Activated T-helper 9 cell treated with anti-CD3 and anti-CD28 coated beads, Interleukin-2, amount 50 U/mL, for 16 hours (primary cell): ENCODE results near the gene AP1B1.
"Not testable (repeated sequence)": the region's sequence is repeated elsewhere in the genome, so short reads cannot be mapped to it uniquely, and the experiment has no call there.

ENCODE experiments used
- DNase-seq: peaks from one replicate; pipeline ENCODE4 v3.0.0-alpha.2; 2020; ENCODE audit warnings: low read depth

Gene AP1B1

DNA sequence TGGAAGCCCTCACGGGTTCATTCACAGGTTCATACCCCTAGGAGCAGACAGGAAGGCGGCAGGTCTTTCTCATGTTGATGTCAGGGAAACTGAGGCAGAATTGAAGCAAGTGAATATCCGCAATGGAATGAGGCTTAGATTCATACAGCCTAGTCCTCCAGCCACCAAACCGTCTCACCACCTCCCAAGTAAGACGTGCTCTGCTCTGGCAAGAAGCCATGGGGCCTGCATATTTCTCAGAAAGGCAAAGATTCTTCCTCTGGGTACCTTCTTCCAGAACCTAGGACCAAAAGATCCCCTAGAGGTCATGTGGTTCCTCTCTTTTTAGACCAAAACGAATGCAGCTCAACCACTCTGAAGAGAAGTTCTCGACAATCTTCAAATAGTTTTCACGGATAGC lies 1.7 kb downstream of the AP1B1 start:
- no peak for DNase-seq

DNA sequence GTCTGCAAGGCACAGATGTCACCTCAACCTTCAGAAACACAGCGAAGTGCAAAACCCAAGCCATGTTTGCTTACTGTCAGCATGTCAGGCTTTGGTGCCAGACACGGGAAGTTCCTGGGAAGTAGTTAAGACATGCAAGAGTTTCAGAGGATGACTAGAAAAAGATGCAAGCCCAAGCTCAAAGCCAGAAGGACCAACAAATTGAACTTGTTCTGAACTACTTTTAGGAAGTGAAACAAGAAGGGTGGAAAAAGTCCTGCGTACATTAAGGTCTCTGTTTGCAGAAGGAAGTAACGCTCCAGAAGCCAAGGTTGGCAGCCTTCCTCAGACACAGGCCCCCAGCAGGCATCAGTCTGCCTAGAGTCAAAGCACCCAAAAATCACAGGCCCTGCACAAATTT lies 2.6 kb downstream of the AP1B1 start:
- no peak for DNase-seq

DNA sequence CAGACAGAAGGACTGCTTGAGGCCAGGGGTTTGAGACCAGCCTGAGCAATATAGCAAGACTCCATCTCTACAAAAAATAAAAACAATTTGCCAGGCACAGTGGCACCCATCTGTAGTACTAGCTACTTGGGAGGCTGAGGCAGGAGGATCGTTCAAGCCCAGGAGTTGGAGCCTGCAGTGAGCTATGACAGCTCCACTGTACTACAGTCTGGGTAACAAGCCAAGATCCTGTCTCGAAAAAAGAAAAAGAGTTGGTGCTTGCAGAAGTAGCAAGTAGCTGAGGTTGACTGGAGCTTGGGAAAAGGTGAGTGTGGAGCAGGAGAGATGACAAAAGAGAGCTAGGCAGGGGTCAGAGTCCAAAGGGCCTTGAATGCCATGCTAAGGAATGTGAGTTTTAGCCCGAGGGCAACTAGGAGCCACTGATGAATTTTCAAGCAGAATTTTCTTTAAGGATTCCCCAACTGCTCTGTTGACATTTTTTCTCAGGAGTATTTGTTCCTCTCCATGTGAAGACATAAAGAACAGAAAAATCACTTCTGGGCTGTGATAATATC lies 3.1 kb downstream of the AP1B1 start:
- DNase-seq: no peak

DNA sequence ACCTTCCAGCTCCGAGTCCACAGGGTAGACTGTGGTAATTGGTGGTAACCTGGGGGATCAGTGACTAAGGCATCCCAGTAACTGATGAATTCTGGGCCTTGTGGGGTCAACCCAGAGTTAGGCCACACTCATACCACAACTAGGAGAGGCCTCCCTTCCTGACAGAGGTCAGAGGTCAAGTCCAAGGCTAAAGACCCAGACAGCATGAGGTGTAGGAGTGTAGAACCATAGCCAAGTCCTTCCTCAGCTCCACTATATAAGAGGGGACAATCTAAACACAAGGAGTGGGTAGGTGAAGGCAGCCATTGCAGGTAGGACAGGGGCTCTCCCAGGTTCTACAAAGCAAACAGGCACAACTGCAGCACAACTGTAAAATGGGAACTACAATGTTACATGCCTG lies 4.6 kb downstream of the AP1B1 start:
- DNase-seq: no peak

DNA sequence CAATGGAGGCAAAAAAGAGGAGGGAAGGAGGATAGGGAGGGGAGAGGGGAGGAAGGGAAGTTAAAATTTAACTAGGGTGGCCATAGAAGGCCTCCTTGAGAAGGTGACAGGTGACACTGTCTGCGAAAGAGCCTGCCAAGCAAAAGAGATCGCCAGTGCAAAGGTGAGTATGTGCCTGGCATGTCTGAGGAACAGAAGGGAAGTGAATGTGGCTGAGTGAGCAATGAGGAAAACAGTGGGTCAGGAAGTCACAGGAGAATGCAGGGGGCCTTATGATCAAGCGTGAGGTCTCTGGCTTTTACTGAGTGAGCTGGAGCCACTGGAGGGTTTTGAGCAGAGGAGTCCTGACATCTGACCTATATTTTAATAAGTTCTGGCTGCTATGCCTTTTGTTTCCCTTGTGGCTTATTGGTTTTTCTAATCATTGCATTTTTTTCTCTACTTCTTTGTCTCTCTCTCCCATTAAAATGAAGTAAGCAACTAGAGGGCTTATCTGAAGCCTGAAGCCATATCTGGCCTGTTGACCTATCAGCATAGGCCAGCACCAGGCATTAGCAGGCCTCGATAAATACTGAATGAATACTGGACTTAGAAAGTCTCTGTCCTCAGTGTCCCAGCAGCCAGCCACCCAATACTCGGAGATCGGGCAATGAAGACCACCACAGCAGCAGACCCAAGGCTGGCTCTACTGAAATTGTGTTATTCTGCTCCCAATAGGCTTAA lies 5.6 kb downstream of the AP1B1 start:
- DNase-seq: no peak

DNA sequence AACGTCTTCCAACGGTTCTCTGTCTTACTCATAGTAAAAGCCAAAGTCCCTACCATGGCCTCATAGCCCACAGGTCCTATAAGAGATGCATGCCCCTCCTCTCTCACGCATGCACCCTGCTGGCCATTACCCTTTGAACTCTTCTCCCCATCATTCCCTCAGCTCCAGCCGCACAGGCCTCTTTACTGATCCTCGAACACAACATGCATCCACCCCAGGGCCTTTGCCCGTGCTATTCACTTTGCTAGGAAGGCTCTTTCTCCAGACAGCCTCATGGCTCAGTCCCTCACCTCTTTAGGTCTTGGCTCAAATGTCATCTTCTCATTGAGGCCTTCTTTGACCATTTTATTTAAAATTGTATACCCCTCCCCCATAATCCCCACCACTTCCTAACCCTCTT lies 7.5 kb downstream of the AP1B1 start:
- DNase-seq: no peak

DNA sequence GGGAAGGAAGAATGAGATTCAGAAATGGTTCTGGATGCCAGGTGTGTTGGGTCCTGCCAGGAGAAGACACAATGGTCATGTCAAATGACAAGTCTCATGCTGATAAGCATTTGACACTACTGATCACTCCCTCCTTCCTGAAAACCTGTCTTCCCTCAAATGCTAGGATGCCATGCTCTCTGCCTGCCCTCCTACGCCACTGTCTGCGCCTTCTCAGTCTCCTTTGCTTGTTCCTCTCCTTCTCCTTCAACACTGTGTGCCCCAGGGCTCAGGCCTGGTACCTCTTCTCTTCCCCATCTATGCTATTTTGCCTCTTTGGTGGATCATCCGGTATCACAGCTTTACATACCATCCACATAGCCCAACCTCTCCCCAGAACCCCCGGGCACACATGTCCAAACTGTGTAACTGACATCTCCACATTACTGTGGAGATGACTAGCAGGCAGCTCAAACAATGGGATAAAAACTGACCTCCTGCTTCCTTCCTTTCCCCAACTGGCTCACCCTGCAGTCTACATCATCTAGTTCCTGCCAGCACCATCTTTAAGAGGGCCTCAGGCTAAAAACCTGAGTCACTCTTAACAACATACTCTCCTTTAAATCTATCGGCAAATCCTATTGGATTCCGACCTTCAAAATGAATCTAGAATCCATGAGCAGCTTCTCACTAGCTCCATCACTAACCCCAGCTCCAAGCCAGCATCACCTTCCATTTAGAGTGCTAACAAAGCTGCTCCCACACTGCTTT lies 8.2 kb downstream of the AP1B1 start:
- no peak for DNase-seq

DNA sequence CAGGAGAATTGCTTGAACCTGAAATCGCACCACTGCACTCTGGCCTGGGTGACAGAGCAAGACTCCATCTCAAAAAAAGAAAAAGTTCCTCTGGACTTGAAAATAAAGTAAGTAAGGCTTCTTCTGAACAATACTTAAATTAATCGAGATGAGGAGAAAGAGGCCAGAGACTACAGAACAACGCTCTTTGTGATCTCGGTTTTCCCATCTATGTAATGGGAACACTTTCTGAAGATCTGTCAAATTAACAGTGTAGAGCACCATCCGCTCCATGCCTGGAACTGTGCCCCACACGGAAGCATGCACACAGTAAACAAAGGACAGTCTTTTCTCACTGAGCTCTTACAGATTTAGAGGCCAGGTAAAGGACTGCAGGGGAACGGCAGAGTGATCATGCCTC lies 9.1 kb downstream of the AP1B1 start:
- no peak for DNase-seq

DNA sequence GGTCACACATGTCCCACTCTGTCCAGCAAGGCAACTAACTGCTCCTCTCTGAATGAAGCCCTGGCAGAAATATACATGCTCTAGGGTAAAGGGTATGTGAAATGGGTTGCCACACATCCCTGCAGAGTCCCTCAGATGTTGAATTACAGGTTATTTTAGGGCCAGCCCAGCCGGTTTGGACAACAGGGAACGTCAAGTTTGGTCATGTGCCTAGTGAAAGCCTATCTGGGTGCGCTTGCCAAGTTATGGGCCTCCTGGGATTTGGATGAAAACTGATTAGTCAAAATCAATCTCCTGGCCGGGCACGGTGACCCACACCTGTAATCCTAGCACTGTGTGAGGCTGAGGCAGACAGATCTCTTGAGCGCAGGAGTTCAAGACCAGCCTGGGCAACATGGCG lies 10.4 kb downstream of the AP1B1 start:
- no peak for DNase-seq

DNA sequence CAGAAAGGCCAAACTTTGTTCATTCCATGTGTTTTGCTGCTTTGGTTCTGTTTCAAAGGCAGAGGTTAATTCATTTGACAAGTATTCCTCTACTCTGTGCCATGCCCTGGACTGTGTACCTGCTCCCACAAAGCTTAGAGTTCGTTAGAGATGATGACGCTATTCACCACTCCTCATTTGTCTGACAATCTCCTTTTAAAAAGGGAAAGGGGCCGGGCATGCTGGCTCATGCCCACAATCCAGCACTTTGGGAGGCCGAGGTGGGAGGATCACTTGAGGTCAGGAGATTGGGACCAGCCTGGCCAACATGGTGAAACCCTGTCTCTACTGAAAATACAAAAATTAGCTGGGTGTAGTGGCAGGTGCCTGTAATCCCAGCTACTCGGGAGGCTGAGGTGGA lies 11.7 kb downstream of the AP1B1 start:
- DNase-seq: not testable (repeated sequence)

DNA sequence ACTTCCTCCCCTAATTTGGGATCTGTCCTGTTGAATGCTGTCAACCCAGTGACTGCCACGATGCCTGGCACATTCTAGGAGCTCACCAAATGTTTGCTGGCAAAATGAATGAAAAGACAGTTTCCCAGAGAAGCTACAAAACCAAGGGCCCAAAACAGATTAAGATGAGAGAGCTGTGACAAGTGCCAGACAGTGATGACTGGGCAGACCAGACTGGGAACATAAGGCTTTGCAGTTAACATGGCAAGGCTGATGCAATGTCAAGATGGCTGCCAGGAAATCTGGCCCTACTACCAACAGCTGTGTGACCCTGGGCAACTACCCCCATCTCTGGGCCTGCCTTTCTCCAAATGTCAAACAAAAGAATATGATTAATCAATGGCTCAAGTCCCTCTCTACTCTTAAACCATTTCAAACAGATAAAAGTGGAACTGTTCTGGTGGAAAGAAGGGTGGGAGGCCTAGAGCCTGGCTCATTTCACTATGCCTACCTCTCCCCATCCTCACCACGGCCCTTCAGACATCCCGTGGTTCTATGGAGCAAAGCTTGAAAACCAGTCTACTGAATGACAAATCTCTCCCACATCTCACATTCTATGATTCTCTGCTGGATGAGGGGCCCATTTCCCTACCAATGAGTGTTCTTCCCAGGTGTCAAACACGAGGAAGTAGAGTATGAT lies 12.8 kb downstream of the AP1B1 start:
- DNase-seq: no peak

DNA sequence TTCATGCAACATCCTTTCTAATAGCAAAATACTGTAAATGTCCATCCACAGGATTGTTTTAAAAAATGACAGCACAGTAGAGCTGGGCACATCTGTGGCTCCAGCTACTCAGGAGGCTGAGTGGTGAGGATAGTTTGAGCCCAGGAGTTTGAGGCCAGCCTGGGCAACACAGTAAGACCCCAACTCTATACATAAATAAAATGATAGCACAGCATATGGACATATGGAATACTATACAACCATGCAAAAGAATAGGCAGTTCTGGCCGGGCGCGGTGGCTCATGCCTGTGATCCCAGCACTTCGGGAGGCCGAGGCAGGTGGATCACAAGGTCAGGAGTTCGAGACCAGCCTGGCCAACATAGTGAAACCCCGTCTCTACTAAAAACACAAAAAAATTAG lies 13.6 kb downstream of the AP1B1 start:
- not testable (repeated sequence) for DNase-seq

DNA sequence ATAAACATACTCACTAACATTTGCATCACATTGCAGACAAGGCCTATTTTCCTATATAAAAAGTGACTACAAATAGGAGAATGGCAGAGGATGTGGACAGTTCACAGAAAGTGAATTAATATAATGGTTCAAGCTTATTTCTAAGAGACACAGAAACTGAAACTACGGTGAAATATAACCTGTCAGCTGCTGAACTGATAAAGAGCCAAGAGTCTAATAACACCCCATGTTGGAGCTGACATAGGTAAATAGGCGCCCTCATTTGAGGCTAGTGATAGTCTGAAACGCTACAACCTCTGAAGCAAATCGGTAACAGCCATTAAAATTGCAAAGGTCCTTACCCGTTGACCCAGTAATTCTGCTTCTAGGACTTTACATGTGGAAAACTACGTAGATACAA lies 14.0 kb downstream of the AP1B1 start:
- DNase-seq: no peak

DNA sequence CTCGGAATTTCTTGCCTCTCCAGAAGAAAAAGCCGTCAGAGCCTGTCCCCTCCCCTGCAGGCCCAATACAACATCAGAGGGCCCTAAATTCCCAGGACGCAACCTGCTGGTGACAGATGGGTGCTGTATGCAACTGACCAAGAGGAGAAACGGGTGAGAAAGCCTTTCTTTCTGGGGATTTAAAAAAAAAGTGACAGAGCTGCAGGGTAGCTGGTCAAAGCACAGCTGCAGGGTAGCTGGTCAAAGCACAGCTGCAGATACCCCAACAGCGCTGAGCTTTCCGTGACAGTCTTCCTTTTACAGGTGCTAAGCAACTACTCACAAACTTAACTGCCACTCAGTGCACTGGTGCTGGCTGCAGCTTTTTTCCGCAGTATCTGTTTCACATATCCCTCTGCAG lies 17.8 kb downstream of the AP1B1 start:
- no peak for DNase-seq

DNA sequence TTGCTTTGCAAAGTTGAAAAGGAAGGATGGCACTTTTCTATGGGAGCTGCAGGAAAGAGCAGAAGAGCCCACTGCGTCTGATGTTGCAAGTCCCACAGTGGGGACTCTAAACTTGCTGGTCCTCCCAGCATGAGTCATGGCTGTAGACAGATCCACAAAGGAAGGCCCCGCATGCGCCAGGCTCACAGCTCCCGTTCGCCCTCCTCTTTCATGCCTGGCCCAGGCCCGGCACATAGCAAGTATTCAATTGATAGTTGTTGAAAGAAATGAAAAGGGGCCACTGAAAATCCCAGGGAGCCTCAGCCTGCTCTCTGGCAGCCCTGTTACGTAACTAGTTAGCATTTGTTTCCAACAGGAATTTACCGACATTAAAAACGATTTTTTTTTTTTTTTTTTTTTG lies 18.9 kb downstream of the AP1B1 start:
- no peak for DNase-seq

DNA sequence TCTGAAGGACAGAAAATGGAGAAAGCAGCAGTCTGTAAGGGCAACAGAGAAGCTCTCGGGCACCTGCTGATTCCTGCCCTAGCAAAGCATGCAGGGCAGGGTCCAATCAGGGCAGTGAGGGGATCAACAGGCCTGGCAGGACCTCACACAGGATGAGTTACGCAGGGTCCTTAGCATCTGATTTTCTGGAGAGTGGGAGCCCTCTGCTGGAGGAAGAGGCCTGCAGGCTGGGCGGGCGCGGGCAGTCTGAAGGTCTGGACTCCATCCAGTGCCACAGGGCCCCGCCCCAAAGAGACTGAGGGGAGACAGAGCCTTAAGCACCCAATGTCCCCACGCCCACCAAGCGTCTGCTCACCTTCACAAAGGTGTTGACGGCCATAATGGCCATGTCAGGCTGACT lies 28.9 kb downstream of the AP1B1 start:
- no peak for DNase-seq

DNA sequence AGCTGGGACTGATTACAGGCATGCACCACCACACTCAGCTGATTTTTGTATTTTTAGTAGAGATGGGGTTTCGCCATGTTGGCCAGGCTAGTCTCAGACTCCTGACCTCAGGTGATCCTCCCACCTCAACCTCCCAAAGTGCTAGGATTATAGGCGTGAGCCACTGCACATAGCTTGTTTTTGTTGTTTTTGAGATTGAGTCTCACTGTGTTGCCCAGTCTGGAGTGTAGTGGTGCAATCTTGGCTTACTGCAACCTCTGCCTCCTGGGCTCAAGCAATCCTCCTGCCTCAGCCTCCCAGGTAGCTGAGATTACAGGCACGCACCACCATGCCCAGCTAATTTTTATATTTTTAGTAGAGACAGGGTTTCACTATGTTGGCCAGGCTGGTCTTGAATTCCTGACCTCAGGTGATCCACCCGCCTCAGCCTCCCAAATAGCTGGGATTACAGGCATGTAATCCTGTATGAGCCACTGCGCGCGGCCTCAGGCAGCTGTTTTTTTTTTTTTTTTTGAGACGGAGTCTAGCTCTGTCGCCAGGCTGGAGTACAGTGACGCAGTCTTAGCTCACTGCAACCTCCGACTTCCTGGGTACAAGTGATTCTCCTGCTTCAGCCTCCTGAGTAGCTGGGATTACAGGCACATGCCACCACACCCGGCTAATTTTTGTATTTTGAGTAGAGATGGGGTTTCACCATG lies 31.0 kb downstream of the AP1B1 start:
- DNase-seq: not testable (repeated sequence)

DNA sequence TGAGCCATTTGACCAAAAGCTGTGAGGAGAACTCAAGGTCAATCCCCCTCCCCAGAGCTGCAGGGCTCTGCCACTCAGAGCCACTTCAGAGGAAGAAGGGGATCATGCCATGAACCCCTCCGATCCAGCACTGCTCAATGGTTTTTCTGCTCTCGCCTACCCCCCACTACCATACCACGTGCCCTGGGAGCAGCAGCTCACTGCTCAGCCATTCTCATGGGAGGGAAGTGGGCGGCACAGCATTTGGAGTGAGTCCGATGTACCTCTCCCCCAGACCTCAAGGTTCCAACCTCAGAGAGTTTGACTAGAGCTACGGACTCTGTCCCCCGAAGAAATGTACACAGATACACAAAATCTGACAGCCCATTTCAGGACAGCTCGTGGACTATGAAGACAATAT lies 34.5 kb downstream of the AP1B1 start:
- no peak for DNase-seq

DNA sequence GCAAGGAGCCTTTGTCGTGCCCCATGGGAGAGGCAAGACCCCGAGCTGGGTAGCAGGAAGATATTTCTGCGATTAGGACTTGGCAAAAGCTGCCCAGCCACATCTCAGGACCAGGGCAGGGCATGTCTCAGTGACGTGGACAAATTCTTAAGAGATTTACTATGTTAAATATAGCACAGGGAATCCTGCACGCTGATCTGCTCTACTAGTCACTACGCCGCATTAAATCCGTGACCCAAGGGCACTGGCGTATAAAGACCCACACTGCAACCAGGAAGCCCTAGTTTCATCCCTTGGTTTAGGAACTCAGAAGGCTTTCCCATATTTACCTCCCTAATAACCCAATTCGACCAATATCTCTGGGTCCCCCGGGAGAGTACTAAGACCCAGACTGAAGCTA lies 35.1 kb downstream of the AP1B1 start:
- DNase-seq: no peak

DNA sequence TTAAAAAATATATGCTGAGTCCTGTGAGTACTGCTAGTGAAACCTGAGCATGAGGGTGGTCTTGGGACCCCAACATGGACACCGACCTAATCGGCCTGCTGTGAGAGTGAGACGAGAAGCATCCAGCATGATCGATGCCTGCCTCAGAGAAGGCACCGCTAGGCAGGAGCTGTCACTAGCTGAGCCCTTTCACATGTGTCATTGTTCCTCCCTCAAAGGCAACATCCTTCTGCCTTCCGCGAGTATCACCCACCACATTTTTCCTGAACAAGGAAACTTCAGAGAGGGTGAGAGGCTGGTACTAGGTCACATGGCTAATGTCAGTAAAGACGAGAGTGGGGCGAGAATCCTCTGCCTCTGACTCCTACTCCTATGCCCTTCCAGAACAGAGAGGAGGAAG lies 35.6 kb downstream of the AP1B1 start:
- no peak for DNase-seq

DNA sequence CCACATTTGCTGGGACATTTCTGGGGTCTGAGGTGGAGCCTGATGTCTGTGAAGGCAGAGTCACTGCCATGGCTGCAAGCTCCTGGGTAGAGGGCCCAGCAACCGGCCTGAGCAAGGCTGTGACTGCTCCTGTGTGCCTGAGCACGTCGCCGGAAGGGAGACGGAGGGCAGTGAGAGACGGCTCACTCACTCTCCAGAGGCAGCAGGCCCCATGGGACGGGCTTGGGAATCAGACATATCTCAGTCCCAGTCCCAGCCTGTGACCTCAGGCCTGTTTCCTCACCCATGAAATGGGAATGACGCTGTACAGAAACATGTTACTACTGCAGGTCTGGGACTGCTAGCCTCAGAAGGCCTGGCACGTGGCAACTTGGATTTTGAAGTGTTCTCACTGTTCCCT lies 36.5 kb downstream of the AP1B1 start:
- DNase-seq: no peak

DNA sequence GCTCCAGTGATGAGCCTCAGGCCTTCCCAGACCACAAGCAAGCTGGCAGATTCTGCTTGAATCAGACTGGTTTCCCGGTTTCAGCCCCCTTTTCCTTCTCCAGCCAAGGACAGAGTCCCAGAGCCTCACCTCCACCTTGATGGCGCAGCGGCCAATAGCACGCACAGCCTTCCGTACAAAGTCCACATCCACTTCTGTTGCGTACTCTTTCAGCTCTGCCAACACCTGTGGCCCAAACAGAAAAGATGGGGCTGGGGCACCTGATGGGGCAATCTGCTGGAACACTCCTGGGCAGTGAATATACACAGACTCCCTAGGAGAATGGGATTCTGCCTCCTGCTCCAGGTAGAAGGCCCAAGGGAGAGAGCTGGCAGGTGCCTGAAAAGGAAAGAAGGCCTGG lies 37.3 kb downstream of the AP1B1 start:
- DNase-seq: no peak
